GM23338 (cell line): ENCODE results near the gene UEVLD. TPM values are rescaled to one million over a fixed set of nuclear protein-coding genes. Genes with fewer than 3 reads are reported as not detected.

Experiments
- CREB1 ChIP-seq: fragments of 250-450 bp; sonication (Bioruptor Pico); IDR thresholded peaks from 2 replicates; pipeline ENCODE4 v1.5.0; 2020; ENCODE audit warnings: low read depth, mild to moderate bottlenecking, moderate library complexity
- CTCF ChIP-seq, 2 experiments: fragments of 200-600 bp in 1 of 2; sonication (generic) in 1 of 2; conservative IDR thresholded peaks; 2 replicates each; pipeline versions ENCODE4 v1.5.1 to v1.6.1; 2016 to 2017; ENCODE audit warnings: antibody characterized with exemption in 2 of 2, low read depth in 2 of 2, mild to moderate bottlenecking in 2 of 2, moderate library complexity in 1 of 2
- EZH2 ChIP-seq: fragments of 200-600 bp; sonication (generic); IDR thresholded peaks from one replicate; pipeline ENCODE4 v1.8.0; 2017; ENCODE audit warnings: antibody characterized with exemption, mild to moderate bottlenecking, low read depth; ENCODE audit not compliant: unreplicated experiment
- EZH2phosphoT487 ChIP-seq: fragments of 200-600 bp; sonication (generic); IDR thresholded peaks from one replicate; pipeline ENCODE4 v1.8.1; 2018; ENCODE audit warnings: antibody characterized with exemption; ENCODE audit not compliant: unreplicated experiment
- JUNB ChIP-seq: IDR thresholded peaks from one replicate; pipeline ENCODE4 v1.6.1; 2016; ENCODE audit warnings: antibody characterized with exemption; ENCODE audit not compliant: unreplicated experiment
- NANOG ChIP-seq: IDR thresholded peaks from 2 replicates; pipeline ENCODE4 v1.6.1; 2016; ENCODE audit warnings: antibody characterized with exemption, borderline replicate concordance
- REST ChIP-seq: IDR thresholded peaks from one replicate; pipeline ENCODE4 v1.6.1; 2018; ENCODE audit warnings: antibody characterized with exemption; ENCODE audit not compliant: unreplicated experiment
- STAT1 ChIP-seq: IDR thresholded peaks from one replicate; pipeline ENCODE4 v1.6.1; 2016; ENCODE audit warnings: antibody characterized with exemption; ENCODE audit not compliant: unreplicated experiment
- ZNF331 ChIP-seq: fragments of 250-450 bp; sonication (Bioruptor Pico); IDR thresholded peaks from 2 replicates; pipeline ENCODE4 v1.5.0; 2020; ENCODE audit warnings: low read depth, mild to moderate bottlenecking, moderate library complexity
- ZNF462 ChIP-seq: fragments of 250-450 bp; sonication (Bioruptor Pico); IDR thresholded peaks from 2 replicates; pipeline ENCODE4 v1.5.0; 2020; ENCODE audit warnings: mild to moderate bottlenecking, moderate library complexity
- polyA plus RNA-seq: library from polyadenylated mRNA; unstranded; fragments of >200 nt; fragmentation: Nextera tagmentation; extraction: Ambion mirVana; gene quantifications from 2 replicates; pipeline ENCODE4 v1.2.1, GENCODE V29; 2016
- total RNA-seq: library from RNA; depleted of rRNA; stranded (reverse); fragments of >200 nt; shearing (Covaris generic); gene quantifications from 2 replicates; pipeline ENCODE4 v1.2.3, GENCODE V29; 2014

UEVLD gene
- total and polyA plus RNA-seq, 2 experiments from 2014 or later = 10.2 to 11.8 TPM

- TF ChIP-seq ZNF462 (CRISPR knock-in tag) = no peak
- TF ChIP-seq NANOG = no peak
- TF ChIP-seq EZH2phosphoT487 = no peak
- no peak for TF ChIP-seq STAT1
- no peak for TF ChIP-seq EZH2
- no peak for TF ChIP-seq REST
- no peak for TF ChIP-seq CTCF (conservative IDR thresholded peaks at IDR 0.05; ENCODE audit: low read depth in 2 of 2)
- TF ChIP-seq ZNF331 (CRISPR knock-in tag) = no peak
- TF ChIP-seq JUNB = no peak
- TF ChIP-seq CREB1 = no peak
Measured at GRCh38 chr11:18617688-18618341, 29.3 kb upstream of the UEVLD start (continued).
